Posterior vena cava (tissue), 2 donors: ENCODE measurements around the gene SHB. TPM values are rescaled to one million over a fixed set of nuclear protein-coding genes. Genes with fewer than 3 reads are reported as not detected.
A peak's percentile ranks its signal among the peaks of the same experiment; 100 is the strongest.

ENCODE experiments used
- DNase-seq: peaks from one replicate; pipeline ENCODE4 v3.0.0-alpha.2; 2020; ENCODE audit warnings: low spot score
- intact Hi-C, 2 donors: fragments of 100-400 bp; cut with DNase I; formaldehyde crosslinking; loops; one replicate each; pipeline versions ENCODE4 v1.14.1 to v1.14.2; 2022 to 2023
- total RNA-seq, 2 donors: library from RNA; stranded (reverse); fragmentation: NEBNext Ultra II Directional; extraction: Animal tissue kit (Norgen Biotek cat#: 25700); gene quantifications; one replicate each; pipeline ENCODE4 v1.2.1, GENCODE V29; 2021
- donor health status: DM: yes; HTN: yes; CAD: no.
- donor health status: DM: yes; HTN: yes; CAD: no.

Gene SHB
- total RNA-seq, 2 donors from 2014 or later: 18.7 to 23.0 TPM

GRCh38 chr9:37969558-37970300 is 99.3 kb downstream of the SHB start:
- intact Hi-C loops: loop anchor here in 1 of 2 donors (10.0 kb wide), 1 partner anchor 95 kb away; the partner anchor contains the start of gene SHB
- DNase-seq: peak; percentile 62

- intact Hi-C loops: loop anchor here in 1 of 2 donors (10.0 kb wide), 1 partner anchor 96 kb away; the partner anchor contains the start of gene SHB
- peak; percentile 67 for DNase-seq
Measured at GRCh38 chr9:37969130-37969529, 99.9 kb downstream of the SHB start.

- peak; percentile 84 for DNase-seq
- intact Hi-C loops: loop anchor here in 1 of 2 donors (10.0 kb wide), 1 partner anchor 97 kb away; the partner anchor contains the start of gene SHB
Measured at GRCh38 chr9:37968228-37968701, 100.8 kb downstream of the SHB start.

- DNase-seq: peak; percentile 55
- intact Hi-C loops: loop anchor here in 1 of 2 donors (10.0 kb wide), 1 partner anchor 97 kb away; the partner anchor contains the start of gene SHB
Measured at GRCh38 chr9:37967761-37968080, 101.3 kb downstream of the SHB start.

GRCh38 chr9:37967014-37967760 is 101.8 kb downstream of the SHB start:
- intact Hi-C loops: loop anchor here in 1 of 2 donors (10.0 kb wide), 1 partner anchor 98 kb away; the partner anchor contains the start of gene SHB
- DNase-seq: peak; percentile 19

- DNase-seq: peak; percentile 18
- intact Hi-C loops: loop anchor here in 1 of 2 donors (10.0 kb wide), 1 partner anchor 98 kb away; the partner anchor contains the start of gene SHB
Measured at GRCh38 chr9:37966412-37967013, 102.5 kb downstream of the SHB start.

- peak; percentile 54 for DNase-seq
- intact Hi-C loops: loop anchor here in 1 of 2 donors (10.0 kb wide), 1 partner anchor 99 kb away; the partner anchor contains the start of gene SHB
Measured at GRCh38 chr9:37965676-37966345, 103.2 kb downstream of the SHB start.

- DNase-seq: no peak
Measured at GRCh38 chr9:37965116-37965515, 103.9 kb downstream of the SHB start.

GRCh38 chr9:37964740-37965081 is 104.3 kb downstream of the SHB start:
- intact Hi-C loops: loop anchor here in 1 of 2 donors (10.0 kb wide), 1 partner anchor 100 kb away; the partner anchor contains the start of gene SHB
- no peak for DNase-seq

More at GRCh38 chr9:37965116-37965515, 103.9 kb downstream of the SHB start:
- intact Hi-C loops: loop anchor here in 1 of 2 donors (10.0 kb wide), 1 partner anchor 100 kb away; the partner anchor contains the start of gene SHB

- peak; percentile 89 for DNase-seq
- intact Hi-C loops: loop anchor here in 1 of 2 donors (10.0 kb wide), 1 partner anchor 101 kb away; the partner anchor contains the start of gene SHB
Measured at GRCh38 chr9:37963936-37964739, 104.9 kb downstream of the SHB start.

GRCh38 chr9:37961351-37961750 is 107.7 kb downstream of the SHB start:
- DNase-seq: no peak
- intact Hi-C loops: loop anchor here in 1 of 2 donors (10.0 kb wide), 1 partner anchor 103 kb away; the partner anchor contains the start of gene SHB

- DNase-seq: no peak
- intact Hi-C loops: loop anchor here in 1 of 2 donors (10.0 kb wide), 1 partner anchor 104 kb away; the partner anchor contains the start of gene SHB
Measured at GRCh38 chr9:37960631-37961030, 108.4 kb downstream of the SHB start.

- DNase-seq: no peak
- intact Hi-C loops: loop anchor here (10.0 kb wide), 2 partner anchors 105 to 425 kb away; partner anchors contain the start of gene SHB (in 1 of the 2)
Measured at GRCh38 chr9:37959976-37960375, 109.1 kb downstream of the SHB start.

GRCh38 chr9:37958154-37958553 is 110.9 kb downstream of the SHB start:
- DNase-seq: no peak
- intact Hi-C loops: loop anchor here in 1 of 2 donors (10.0 kb wide), 1 partner anchor 427 kb away; no protein-coding TSS in a partner anchor

GRCh38 chr9:37957664-37957953 is 111.4 kb downstream of the SHB start:
- DNase-seq: no peak
- intact Hi-C loops: loop anchor here in 1 of 2 donors (10.0 kb wide), 1 partner anchor 427 kb away; no protein-coding TSS in a partner anchor

GRCh38 chr9:37956904-37957663 is 111.9 kb downstream of the SHB start:
- no peak for DNase-seq
- intact Hi-C loops: loop anchor here in 1 of 2 donors (10.0 kb wide), 1 partner anchor 428 kb away; no protein-coding TSS in a partner anchor

- intact Hi-C loops: loop anchor here in 1 of 2 donors (10.0 kb wide), 1 partner anchor 428 kb away; no protein-coding TSS in a partner anchor
- DNase-seq: no peak
Measured at GRCh38 chr9:37956423-37956820, 112.6 kb downstream of the SHB start.
